BLaER1 (cell line): Measurements from ENCODE around the gene CREB5.

Source experiments
- H3K27ac ChIP-seq: shearing (Covaris generic); formaldehyde crosslinking; 2 replicates; pipeline ENCODE4 v1.8.1; 2022
- H3K27me3 ChIP-seq: shearing (Covaris generic); formaldehyde crosslinking; 2 replicates; pipeline ENCODE4 v1.8.1; 2022
- H3K36me3 ChIP-seq: shearing (Covaris generic); formaldehyde crosslinking; 2 replicates; pipeline ENCODE4 v1.8.1; 2022
- H3K4me1 ChIP-seq: shearing (Covaris generic); formaldehyde crosslinking; 2 replicates; pipeline ENCODE4 v1.8.1; 2022
- H3K4me2 ChIP-seq: shearing (Covaris generic); formaldehyde crosslinking; 2 replicates; pipeline ENCODE4 v1.8.1; 2022
- H3K4me3 ChIP-seq: shearing (Covaris generic); formaldehyde crosslinking; 2 replicates; pipeline ENCODE4 v1.8.1; 2022
- H3K9ac ChIP-seq: shearing (Covaris generic); formaldehyde crosslinking; 2 replicates; pipeline ENCODE4 v1.8.1; 2022
- H3K9me3 ChIP-seq: shearing (Covaris generic); formaldehyde crosslinking; 2 replicates; pipeline ENCODE4 v1.8.1; 2022
- H4K20me1 ChIP-seq: shearing (Covaris generic); formaldehyde crosslinking; 2 replicates; pipeline ENCODE4 v1.8.1; 2022
- Cebpa-rat ChIP-seq: shearing (Covaris generic); IDR thresholded peaks from 2 replicates; pipeline ENCODE4 v1.8.1; 2022

The CREB5 gene

GRCh38 chr7:28672397-28672797, 260.1 kb downstream of the CREB5 start:
- no peaks in the 10 kb centered on the region for H3K36me3 ChIP-seq
- H3K4me2 ChIP-seq: no peak overlapping the region
- no peak for TF ChIP-seq Cebpa-rat
- H3K27ac ChIP-seq: no peak overlapping the region
- H3K27me3 ChIP-seq: no peaks in the 10 kb centered on the region
- no peaks in the 10 kb centered on the region for H4K20me1 ChIP-seq
- peaks cover 9% of the 10 kb centered on the region for H3K4me1 ChIP-seq
- no peaks in the 10 kb centered on the region for H3K9me3 ChIP-seq
- no peak overlapping the region for H3K4me3 ChIP-seq
- H3K9ac ChIP-seq: no peak overlapping the region

GRCh38 chr7:28674359-28674782, 262.1 kb downstream of the CREB5 start:
- H3K9ac ChIP-seq: no peak overlapping the region
- no peaks in the 10 kb centered on the region for H3K36me3 ChIP-seq
- no peaks in the 10 kb centered on the region for H4K20me1 ChIP-seq
- peaks cover 9% of the 10 kb centered on the region for H3K4me1 ChIP-seq
- no peak for TF ChIP-seq Cebpa-rat
- H3K4me2 ChIP-seq: no peak overlapping the region
- no peaks in the 10 kb centered on the region for H3K27me3 ChIP-seq
- H3K4me3 ChIP-seq: no peak overlapping the region
- no peak overlapping the region for H3K27ac ChIP-seq
- H3K9me3 ChIP-seq: no peaks in the 10 kb centered on the region

- Histone ChIP-seq H4K20me1 (no peaks in the 10 kb centered on the region), H3K27ac (no peak overlapping the region), H3K4me1 (peaks cover 9% of the 10 kb centered on the region), H3K9ac (no peak overlapping the region), H3K36me3 (no peaks in the 10 kb centered on the region), H3K4me2 (no peak overlapping the region), H3K4me3 (no peak overlapping the region), H3K27me3 (no peaks in the 10 kb centered on the region), H3K9me3 (no peaks in the 10 kb centered on the region)
- no peak for TF ChIP-seq Cebpa-rat
Measured at GRCh38 chr7:28675429-28675828, 263.1 kb downstream of the CREB5 start.

DNA sequence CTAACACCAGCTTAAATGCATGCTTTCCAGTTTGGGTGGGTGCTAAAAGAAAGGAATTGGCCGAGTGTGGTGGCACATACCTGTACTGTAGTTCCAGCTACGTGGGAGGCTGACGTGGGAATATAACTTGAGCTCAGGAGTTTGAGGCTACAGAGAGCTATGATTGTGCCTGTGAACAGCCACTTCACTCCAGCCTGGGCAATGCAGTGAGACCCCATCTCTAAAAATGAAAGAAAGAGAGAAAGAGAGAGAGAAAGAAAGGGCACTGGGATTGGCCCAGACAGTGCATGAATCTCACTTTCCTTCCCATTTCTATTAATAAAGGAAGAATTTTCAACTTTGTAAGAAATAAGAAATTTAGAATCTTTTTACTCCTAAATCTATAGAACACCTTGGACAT, 265.4 kb downstream of the CREB5 start:
- no peak for TF ChIP-seq Cebpa-rat
- H3K9ac ChIP-seq: no peak overlapping the region
- no peaks in the 10 kb centered on the region for H3K36me3 ChIP-seq
- no peak overlapping the region for H3K4me2 ChIP-seq
- H3K9me3 ChIP-seq: no peaks in the 10 kb centered on the region
- no peaks in the 10 kb centered on the region for H3K27me3 ChIP-seq
- no peaks in the 10 kb centered on the region for H3K4me1 ChIP-seq
- no peak overlapping the region for H3K27ac ChIP-seq
- no peaks in the 10 kb centered on the region for H4K20me1 ChIP-seq
- no peak overlapping the region for H3K4me3 ChIP-seq

- no peaks in the 10 kb centered on the region for H3K27me3 ChIP-seq
- H3K4me2 ChIP-seq: no peak overlapping the region
- no peaks in the 10 kb centered on the region for H4K20me1 ChIP-seq
- H3K36me3 ChIP-seq: no peaks in the 10 kb centered on the region
- no peak overlapping the region for H3K4me3 ChIP-seq
- H3K27ac ChIP-seq: no peak overlapping the region
- H3K9me3 ChIP-seq: no peaks in the 10 kb centered on the region
- H3K4me1 ChIP-seq: peaks cover 2% of the 10 kb centered on the region; the same call in 1 of the 2 replicates
- no peak for TF ChIP-seq Cebpa-rat
- H3K9ac ChIP-seq: no peak overlapping the region
Measured at GRCh38 chr7:28678431-28678965, 266.2 kb downstream of the CREB5 start.

DNA sequence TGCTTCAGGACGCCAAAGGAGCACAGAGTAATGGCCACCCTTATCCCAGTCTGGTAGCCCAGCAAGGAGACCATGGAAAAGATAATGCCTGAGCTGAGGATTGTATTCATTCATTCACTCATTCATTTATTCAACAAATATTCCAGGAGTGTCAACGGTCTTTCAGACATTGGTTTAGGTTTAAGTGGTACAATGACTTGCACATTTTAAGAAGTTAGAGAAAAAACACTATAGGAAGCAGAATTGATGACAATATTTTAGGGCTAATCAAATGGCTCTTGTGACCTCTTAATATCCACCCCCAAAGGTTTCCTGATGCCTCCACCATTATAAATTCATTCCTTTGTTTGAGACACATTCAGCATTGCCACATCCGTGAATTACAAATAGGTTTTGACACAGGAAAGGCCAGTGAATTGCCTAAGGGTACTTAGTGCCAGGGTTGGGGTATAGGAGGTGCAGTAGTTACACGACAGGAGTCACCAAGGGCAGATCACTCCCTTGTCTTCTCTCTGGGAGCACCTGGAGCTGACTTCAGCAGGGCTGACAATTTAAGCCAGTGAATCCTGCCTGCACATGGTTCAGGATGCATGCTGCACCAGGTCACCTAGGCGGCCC, 269.5 kb downstream of the CREB5 start:
- TF ChIP-seq Cebpa-rat: no peak
- no peaks in the 10 kb centered on the region for H4K20me1 ChIP-seq

DNA sequence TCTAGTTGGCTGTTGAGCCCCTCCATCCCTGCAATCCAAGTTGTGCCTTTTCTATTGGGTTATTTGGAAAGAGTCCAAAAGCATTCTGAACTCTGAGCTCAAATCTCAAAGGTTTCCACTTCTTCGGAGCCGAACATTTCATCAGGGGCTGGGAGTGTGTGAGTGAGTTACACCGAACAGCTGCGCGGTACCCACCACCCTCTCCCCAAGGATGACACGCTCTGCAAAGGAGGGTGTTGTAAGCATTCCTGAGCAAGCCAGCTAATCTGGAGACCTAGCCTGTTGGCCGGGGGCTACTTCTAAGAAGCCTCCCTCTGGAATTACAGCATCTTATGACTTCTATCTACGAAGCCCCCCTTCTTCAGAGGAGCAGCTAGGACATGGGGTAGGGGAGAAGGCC, 270.5 kb downstream of the CREB5 start:
- Histone ChIP-seq H4K20me1 (no peaks in the 10 kb centered on the region), H3K9ac (no peak overlapping the region), H3K27ac (no peak overlapping the region), H3K4me1 (peaks cover 44% of the 10 kb centered on the region), H3K9me3 (no peaks in the 10 kb centered on the region), H3K4me3 (no peak overlapping the region), H3K36me3 (no peaks in the 10 kb centered on the region), H3K4me2 (no peak overlapping the region), H3K27me3 (no peaks in the 10 kb centered on the region)
- no peak for TF ChIP-seq Cebpa-rat

More for the DNA sequence above, 269.5 kb downstream of the CREB5 start:
- Histone ChIP-seq H3K4me2 (no peak overlapping the region), H3K27me3 (no peaks in the 10 kb centered on the region), H3K4me1 (peaks cover 35% of the 10 kb centered on the region), H3K9ac (no peak overlapping the region), H3K36me3 (no peaks in the 10 kb centered on the region), H3K9me3 (no peaks in the 10 kb centered on the region), H3K27ac (no peak overlapping the region), H3K4me3 (no peak overlapping the region)

DNA sequence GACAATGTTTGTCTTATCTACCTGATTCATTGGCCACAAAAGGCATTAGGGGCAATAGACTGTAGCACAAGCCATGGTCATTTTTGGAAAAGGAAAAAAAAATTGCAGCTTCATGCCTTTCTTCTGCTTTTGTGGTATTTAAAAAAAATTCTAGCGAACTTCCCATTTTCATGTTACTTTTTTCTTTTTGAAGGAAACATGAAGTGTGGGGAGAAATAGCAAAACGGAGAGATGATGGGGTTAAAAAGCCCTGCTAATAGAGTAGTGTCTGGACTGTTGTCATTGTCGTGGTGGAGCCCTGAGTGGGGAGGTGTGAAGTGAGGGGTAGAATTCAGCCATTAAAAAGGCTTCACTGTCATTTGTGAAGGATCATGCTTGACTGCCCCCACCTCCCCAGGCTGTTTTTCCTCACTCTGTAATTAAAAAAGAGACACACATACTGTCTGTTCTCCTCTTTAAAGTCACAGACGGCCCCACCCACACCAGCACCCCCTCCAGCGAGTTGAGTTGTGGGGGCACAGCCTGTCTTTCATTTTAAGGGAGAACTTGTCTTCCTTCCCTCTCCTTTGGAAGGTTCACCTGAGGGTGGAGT, 272.4 kb downstream of the CREB5 start:
- Histone ChIP-seq H3K4me3 (no peak overlapping the region), H3K9ac (no peak overlapping the region), H3K9me3 (no peaks in the 10 kb centered on the region), H4K20me1 (no peaks in the 10 kb centered on the region), H3K27me3 (no peaks in the 10 kb centered on the region), H3K4me1 (peaks cover 44% of the 10 kb centered on the region), H3K4me2 (peak overlapping the region; percentile 75), H3K27ac (peak overlapping the region; percentile 29; the same call in 1 of the 2 replicates), H3K36me3 (no peaks in the 10 kb centered on the region)
- TF ChIP-seq Cebpa-rat: no peak

- no peaks in the 10 kb centered on the region for H3K36me3 ChIP-seq
- peaks cover 44% of the 10 kb centered on the region for H3K4me1 ChIP-seq
- no peak overlapping the region for H3K4me3 ChIP-seq
- no peaks in the 10 kb centered on the region for H4K20me1 ChIP-seq
- no peak overlapping the region for H3K9ac ChIP-seq
- peak overlapping the region; percentile 75 for H3K4me2 ChIP-seq
- H3K27me3 ChIP-seq: no peaks in the 10 kb centered on the region
- no peak for TF ChIP-seq Cebpa-rat
- no peaks in the 10 kb centered on the region for H3K9me3 ChIP-seq
- H3K27ac ChIP-seq: peak overlapping the region; percentile 29; the same call in 1 of the 2 replicates
Measured at GRCh38 chr7:28685242-28685643, 272.9 kb downstream of the CREB5 start.

GRCh38 chr7:28685644-28686417, 273.5 kb downstream of the CREB5 start:
- Histone ChIP-seq H3K4me1 (peaks cover 44% of the 10 kb centered on the region), H3K9ac (no peak overlapping the region), H3K27me3 (no peaks in the 10 kb centered on the region), H3K4me3 (no peak overlapping the region), H3K4me2 (peak overlapping the region; percentile 75), H4K20me1 (no peaks in the 10 kb centered on the region), H3K9me3 (no peaks in the 10 kb centered on the region), H3K27ac (no peak overlapping the region), H3K36me3 (no peaks in the 10 kb centered on the region)
- TF ChIP-seq Cebpa-rat: no peak
